Raji (cell line): ENCODE data around the gene KERA.

ENCODE experiments used
- POLR2A ChIP-seq: IDR thresholded peaks from 2 replicates; pipeline ENCODE4 v1.6.1; 2011; ENCODE audit warnings: low read depth, low read length, control low read depth; ENCODE audit not compliant: insufficient read depth

KERA gene

GRCh38 chr12:91043408-91043807 is 14.4 kb downstream of the KERA start:
- no peak for TF ChIP-seq POLR2A

GRCh38 chr12:91040096-91040755 is 17.6 kb downstream of the KERA start:
- TF ChIP-seq POLR2A = no peak

GRCh38 chr12:91037276-91037675 is 20.5 kb downstream of the KERA start:
- no peak for TF ChIP-seq POLR2A

GRCh38 chr12:91033251-91033650 is 24.6 kb downstream of the KERA start:
- TF ChIP-seq POLR2A = no peak

GRCh38 chr12:91023326-91024004 is 34.4 kb downstream of the KERA start:
- TF ChIP-seq POLR2A = no peak

- no peak for TF ChIP-seq POLR2A
Measured at GRCh38 chr12:91021076-91021475, 36.7 kb downstream of the KERA start.

- no peak for TF ChIP-seq POLR2A
Measured at GRCh38 chr12:91019455-91019854, 38.4 kb downstream of the KERA start.

- TF ChIP-seq POLR2A = no peak
Measured at GRCh38 chr12:91017511-91018263, 40.1 kb downstream of the KERA start.

GRCh38 chr12:91017043-91017442 is 40.8 kb downstream of the KERA start:
- TF ChIP-seq POLR2A = no peak

- no peak for TF ChIP-seq POLR2A
Measured at GRCh38 chr12:91009319-91009950, 48.4 kb downstream of the KERA start.

- no peak for TF ChIP-seq POLR2A
Measured at GRCh38 chr12:91007531-91008290, 50.1 kb downstream of the KERA start.

GRCh38 chr12:91004872-91005271 is 53.0 kb downstream of the KERA start, which contains the start of gene EPYC:
Gene EPYC (minus strand): TSS chr12:91004972. CDS start chr12:91002565, 2,407 bp downstream.
- no peak for TF ChIP-seq POLR2A

GRCh38 chr12:91003737-91004136 is 54.1 kb downstream of the KERA start:
- no peak for TF ChIP-seq POLR2A

GRCh38 chr12:91001306-91001705 is 56.5 kb downstream of the KERA start:
- TF ChIP-seq POLR2A = no peak
